AG09309 (cell line): ENCODE data around the gene MPRIP.
A peak's percentile ranks its signal among the peaks of the same experiment; 100 is the strongest.

Experiments
- DNase-seq: peaks from one replicate; pipeline ENCODE4 v3.0.0-alpha.2; 2010; ENCODE audit warnings: low read depth
- H3K4me3 ChIP-seq: 2 replicates; pipeline ENCODE4 v1.5.1; 2011; ENCODE audit warnings: mild to moderate bottlenecking, low read depth, low read length, moderate library complexity; ENCODE audit not compliant: control insufficient read depth
- CTCF ChIP-seq: IDR thresholded peaks from 2 replicates; pipeline ENCODE4 v1.5.1; 2011; ENCODE audit warnings: mild to moderate bottlenecking, low read depth, low read length, inconsistent platforms; ENCODE audit not compliant: insufficient read depth, control insufficient read depth; ENCODE audit errors: missing control alignments

MPRIP gene

GRCh38 chr17:17235212-17236174 is 193.2 kb downstream of the MPRIP start:
- DNase-seq = no peak
- TF ChIP-seq CTCF = no peak
- peak overlapping the region; percentile 99 for H3K4me3 ChIP-seq

- H3K4me3 ChIP-seq = peak overlapping the region; percentile 99
- no peak for DNase-seq
- no peak for TF ChIP-seq CTCF
Observed at GRCh38 chr17:17236295-17237025, 194.2 kb downstream of the MPRIP start.

GRCh38 chr17:17237026-17237799 is 195.0 kb downstream of the MPRIP start, which contains the start of gene FLCN:
FLCN (minus strand) TSS chr17:17237168; CDS start chr17:17228137, 9,031 bp downstream.
- peak; percentile 62 for DNase-seq
- H3K4me3 ChIP-seq = peak within 1 kb of the TSS; percentile 99
- TF ChIP-seq CTCF = no peak

GRCh38 chr17:17239832-17240231 is 197.6 kb downstream of the MPRIP start:
- H3K4me3 ChIP-seq = no peak overlapping the region
- no peak for TF ChIP-seq CTCF
- no peak for DNase-seq

GRCh38 chr17:17241656-17242055 is 199.4 kb downstream of the MPRIP start:
- no peak for TF ChIP-seq CTCF
- no peak for DNase-seq

GRCh38 chr17:17242246-17242645 is 200.0 kb downstream of the MPRIP start:
- H3K4me3 ChIP-seq = no peak overlapping the region
- DNase-seq = no peak
- TF ChIP-seq CTCF = no peak

More at GRCh38 chr17:17241656-17242055, 199.4 kb downstream of the MPRIP start:
- H3K4me3 ChIP-seq = no peak overlapping the region
